Measurements from ENCODE around the gene IKZF5. TPM values are rescaled to one million over a fixed set of nuclear protein-coding genes. Genes with fewer than 3 reads are reported as not detected.

The IKZF5 gene
- total RNA-seq, 1 experiment from 2014 or later, result 7.9 TPM

DNA sequence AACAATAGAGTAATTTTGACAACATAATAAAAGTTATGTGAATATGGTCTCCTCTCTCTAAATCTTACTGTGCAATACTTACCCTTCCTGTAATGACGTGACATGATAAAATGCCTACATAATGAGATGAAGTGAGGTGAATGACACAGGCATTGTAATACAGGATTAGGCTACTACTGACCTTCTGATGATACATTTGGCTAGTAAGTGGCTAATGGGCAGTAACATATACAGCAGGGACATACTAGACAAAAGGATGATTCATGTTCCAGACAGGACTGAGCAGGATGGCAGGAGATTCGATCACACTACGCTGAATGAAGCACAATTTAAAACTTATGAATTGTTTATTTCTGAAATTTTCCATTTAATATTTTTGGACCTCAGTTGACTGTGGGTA, 59.3 kb downstream of the IKZF5 start:
- no peak for TF ChIP-seq ZNF232 (CRISPR knock-in tag; IDR thresholded peaks at IDR 0.05)
- TF ChIP-seq TEAD1 (CRISPR knock-in tag; IDR thresholded peaks at IDR 0.05), result no peak
- TF ChIP-seq, protein P1, sequence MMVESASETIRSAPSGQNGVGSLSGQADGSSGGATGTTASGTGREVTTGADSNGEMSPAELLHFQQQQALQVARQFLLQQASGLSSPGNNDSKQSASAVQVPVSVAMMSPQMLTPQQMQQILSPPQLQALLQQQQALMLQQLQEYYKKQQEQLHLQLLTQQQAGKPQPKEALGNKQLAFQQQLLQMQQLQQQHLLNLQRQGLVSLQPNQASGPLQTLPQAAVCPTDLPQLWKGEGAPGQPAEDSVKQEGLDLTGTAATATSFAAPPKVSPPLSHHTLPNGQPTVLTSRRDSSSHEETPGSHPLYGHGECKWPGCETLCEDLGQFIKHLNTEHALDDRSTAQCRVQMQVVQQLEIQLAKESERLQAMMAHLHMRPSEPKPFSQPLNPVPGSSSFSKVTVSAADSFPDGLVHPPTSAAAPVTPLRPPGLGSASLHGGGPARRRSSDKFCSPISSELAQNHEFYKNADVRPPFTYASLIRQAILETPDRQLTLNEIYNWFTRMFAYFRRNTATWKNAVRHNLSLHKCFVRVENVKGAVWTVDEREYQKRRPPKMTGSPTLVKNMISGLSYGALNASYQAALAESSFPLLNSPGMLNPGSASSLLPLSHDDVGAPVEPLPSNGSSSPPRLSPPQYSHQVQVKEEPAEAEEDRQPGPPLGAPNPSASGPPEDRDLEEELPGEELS (CRISPR knock-in tag; IDR thresholded peaks at IDR 0.05), result no peak
- TF ChIP-seq KAT7 (CRISPR knock-in tag; IDR thresholded peaks at IDR 0.05; ENCODE audit: borderline replicate concordance), result no peak
- TF ChIP-seq, protein P2, sequence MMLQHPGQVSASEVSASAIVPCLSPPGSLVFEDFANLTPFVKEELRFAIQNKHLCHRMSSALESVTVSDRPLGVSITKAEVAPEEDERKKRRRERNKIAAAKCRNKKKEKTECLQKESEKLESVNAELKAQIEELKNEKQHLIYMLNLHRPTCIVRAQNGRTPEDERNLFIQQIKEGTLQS (CRISPR knock-in tag; conservative IDR thresholded peaks at IDR 0.05), result no peak
- Mint-ChIP-seq H3K9me3 (no peaks in the 10 kb centered on the region), H3K4me3 (no peak overlapping the region), H3K4me1 (peaks cover 11% of the 10 kb centered on the region), H3K27ac (no peak overlapping the region), H3K27me3 (ENCODE audit: low read depth) (peaks cover 7% of the 10 kb centered on the region), H3K36me3 (peaks cover 24% of the 10 kb centered on the region)
- ATAC-seq (no peak), DNase-seq (ENCODE audit: low spot score) (no peak)
- CTCF ChIA-PET, result no interaction called here
- POLR2A ChIA-PET, result no interaction called here

Other genes starting within 250 kb of the IKZF5 start
- 3.5 to 4.4 TPM (median 3.8 TPM) in 3 replicates for gene CUZD1, start 162.9 kb downstream of the IKZF5 start, total RNA-seq (2021)
- gene FAM24B, start 129.2 kb downstream of the IKZF5 start, total RNA-seq (2021), result 3.7 to 5.3 TPM (median 4.7 TPM) in 3 replicates
- gene FAM24A, start 98.2 kb downstream of the IKZF5 start, total RNA-seq (2021), result not detected in 3 replicates
- 6.4 to 7.7 TPM (median 6.5 TPM) in 3 replicates for gene C10orf88, start 54.6 kb downstream of the IKZF5 start, total RNA-seq (2021)
- 4.0 to 6.2 TPM (median 5.6 TPM) in 3 replicates for gene PSTK, start 28.4 kb downstream of the IKZF5 start, total RNA-seq (2021)
- gene ACADSB, start 211 bp upstream of the IKZF5 start, total RNA-seq (2021), result 14.5 to 18.4 TPM (median 17.4 TPM) in 3 replicates
- gene HMX3, start 127.2 kb upstream of the IKZF5 start, total RNA-seq (2021), result 0.23 TPM in 1 of 3 replicates, not detected in the others
- gene HMX2, start 139.3 kb upstream of the IKZF5 start, total RNA-seq (2021), result 0.59 to 1.7 TPM (median 1.4 TPM) in 3 replicates
- gene BUB3, start 145.6 kb upstream of the IKZF5 start, total RNA-seq (2021), result 180 to 192 TPM (median 186 TPM) in 3 replicates